ENCODE data around the gene PLCH2. TPM values are rescaled to one million over a fixed set of nuclear protein-coding genes. Genes with fewer than 3 reads are reported as not detected.

The PLCH2 gene
- total RNA-seq, 4 donors from 2014 or later, result 0.16 to 1.7 (median 0.44) TPM

- DNase-seq (ENCODE audit: low spot score) (no peak), ATAC-seq (ENCODE audit: low FRiP score) (no peak)
- TF ChIP-seq CTCF (IDR thresholded peaks at IDR 0.05), result no peak
Measured at GRCh38 chr1:2553871-2554620, 78.0 kb downstream of the PLCH2 start.

- no peak for TF ChIP-seq CTCF (IDR thresholded peaks at IDR 0.05)
- no peak for ATAC-seq (ENCODE audit: low FRiP score)
- no peak for DNase-seq (ENCODE audit: low spot score)
Measured at GRCh38 chr1:2554621-2555387, 78.7 kb downstream of the PLCH2 start.

Other genes with a start within 250 kb of the PLCH2 start
- 10 to 100 TPM; 35.3 to 54.0 (median 47.3) TPM for gene SKI, start 248.0 kb upstream of the PLCH2 start, total RNA-seq
- 1 to 10 TPM; 4.0 to 9.1 (median 6.4) TPM for gene MORN1, start 84.7 kb upstream of the PLCH2 start, total RNA-seq
- 10 to 100 TPM; 59.4 to 91.7 (median 72.7) TPM for gene RER1, start 84.4 kb upstream of the PLCH2 start, total RNA-seq
- gene PEX10, start 63.7 kb upstream of the PLCH2 start, total RNA-seq, result 10 to 100 TPM; 20.8 to 33.3 (median 23.9) TPM
- gene PANK4, start 50.3 kb downstream of the PLCH2 start, total RNA-seq, result 10 to 100 TPM; 15.1 to 38.1 (median 27.4) TPM
- not detected for gene HES5, start 54.0 kb downstream of the PLCH2 start, total RNA-seq
- 100 to 1,000 TPM in 1 of 4 donors, 10 to 100 TPM in 3; 26.6 to 108 (median 41.5) TPM for gene TNFRSF14, start 80.1 kb downstream of the PLCH2 start, total RNA-seq
- gene PRXL2B, start 110.5 kb downstream of the PLCH2 start, total RNA-seq, result 10 to 100 TPM in 2 of 4 donors, 1 to 10 TPM in 2; 7.1 to 19.2 (median 8.8) TPM
- gene MMEL1, start 156.7 kb downstream of the PLCH2 start, total RNA-seq, result 1 to 10 TPM in 3 of 4 donors, not detected in 1; 1.6 to 2.4 (median 1.6) TPM

All from omental fat pad (tissue), 4 donors.